H1 (cell line): ENCODE measurements around the gene TEX29.

Experiments
- CHD1 ChIP-seq: IDR thresholded peaks from 2 replicates; pipeline ENCODE4 v1.6.1; 2012; ENCODE audit warnings: low read depth, low read length, improper control_type of control experiment
- HDAC6 ChIP-seq: IDR thresholded peaks from one replicate; pipeline ENCODE4 v1.7.1; 2012; ENCODE audit warnings: low read depth, mild to moderate bottlenecking, inconsistent platforms, low read length, moderate library complexity
- MAFK ChIP-seq: IDR thresholded peaks from 2 replicates; pipeline ENCODE4 v1.6.1; 2012; ENCODE audit warnings: low read depth, mild to moderate bottlenecking, improper control_type of control experiment, low read length
- POLR2A ChIP-seq, 2 experiments: IDR thresholded peaks; 1 replicate in 1 of 2; 2 replicates in 1 of 2; pipeline ENCODE4 v1.6.1; 2011; ENCODE audit warnings: low read depth in 2 of 2, low read length in 2 of 2, mild to moderate bottlenecking in 2 of 2; ENCODE audit errors: control extremely low read depth in 1 of 2
- RAD21 ChIP-seq, 2 experiments: IDR thresholded peaks in 1 of 2; conservative IDR thresholded peaks in 1 of 2; 2 replicates each; pipeline ENCODE4 v1.6.1; 2011; ENCODE audit warnings: low read depth in 2 of 2, low read length in 2 of 2, improper control_type of control experiment in 1 of 2, inconsistent platforms in 1 of 2, mild to moderate bottlenecking in 1 of 2, moderate library complexity in 1 of 2
- RNF2 ChIP-seq: fragments of 200-900, 300-1000 bp; sonication (generic); IDR thresholded peaks from 2 replicates; pipeline ENCODE4 v1.7.1; 2016; ENCODE audit warnings: borderline replicate concordance, low read depth, mild to moderate bottlenecking, antibody characterized with exemption, low read length; ENCODE audit not compliant: poor library complexity, severe bottlenecking; ENCODE audit errors: missing control alignments
- SIN3A ChIP-seq, 2 experiments: IDR thresholded peaks in 1 of 2; conservative IDR thresholded peaks in 1 of 2; 2 replicates each; pipeline ENCODE4 v1.6.1; 2011 to 2012; ENCODE audit warnings: low read length in 2 of 2, improper control_type of control experiment in 1 of 2, low read depth in 1 of 2, mild to moderate bottlenecking in 1 of 2
- SP1 ChIP-seq: IDR thresholded peaks from 2 replicates; pipeline ENCODE4 v1.6.1; 2011; ENCODE audit warnings: low read depth, low read length
- YY1 ChIP-seq: IDR thresholded peaks from 2 replicates; pipeline ENCODE4 v1.6.1; 2011; ENCODE audit warnings: low read depth, mild to moderate bottlenecking, low read length
- ZNF274 ChIP-seq: IDR thresholded peaks from 2 replicates; pipeline ENCODE4 v1.7.0; 2012; ENCODE audit warnings: low read length, borderline replicate concordance; ENCODE audit errors: extremely low read depth
- TF ChIP-seq, protein P1 (sequence below), 3 experiments: IDR thresholded peaks; 1 replicate in 2 of 3; 2 replicates in 1 of 3; pipeline versions ENCODE4 v1.5.1 to v1.6.1; 2011; ENCODE audit warnings: low read length in 3 of 3, mild to moderate bottlenecking in 3 of 3, inconsistent platforms in 2 of 3, low read depth in 1 of 3, moderate library complexity in 1 of 3; ENCODE audit not compliant: insufficient read depth in 1 of 3; ENCODE audit errors: control extremely low read depth in 1 of 3
- TF ChIP-seq, protein P2 (sequence below): IDR thresholded peaks from 2 replicates; pipeline ENCODE4 v1.6.1; 2011; ENCODE audit warnings: low read length, improper control_type of control experiment

DNA sequence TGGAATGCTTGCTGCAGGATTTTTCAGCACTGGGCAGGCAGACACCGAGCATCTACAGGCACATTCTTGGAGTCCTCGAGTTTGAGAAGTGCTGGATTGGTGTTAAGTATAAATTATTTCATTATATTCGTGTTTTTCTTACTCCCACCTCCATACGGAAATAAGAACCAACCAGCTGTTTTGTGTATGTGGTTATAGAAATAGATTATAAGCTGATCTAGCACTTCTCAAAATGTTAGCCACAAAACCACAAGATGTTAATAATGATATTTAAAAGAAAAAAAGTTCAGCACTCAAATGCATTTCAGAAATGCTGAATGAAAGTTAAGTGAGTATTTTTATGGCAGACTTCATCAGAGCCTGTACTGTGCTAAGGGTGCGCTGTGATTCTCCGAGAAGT is 24.0 kb upstream of the TEX29 start:
- no peak for TF ChIP-seq SIN3A (conservative IDR thresholded peaks at IDR 0.05 in 1 of 2, IDR thresholded peaks at IDR 0.05 in 1 of 2; ENCODE audit: low read depth in 1 of 2, low read length in 2 of 2)
- TF ChIP-seq, protein P1, sequence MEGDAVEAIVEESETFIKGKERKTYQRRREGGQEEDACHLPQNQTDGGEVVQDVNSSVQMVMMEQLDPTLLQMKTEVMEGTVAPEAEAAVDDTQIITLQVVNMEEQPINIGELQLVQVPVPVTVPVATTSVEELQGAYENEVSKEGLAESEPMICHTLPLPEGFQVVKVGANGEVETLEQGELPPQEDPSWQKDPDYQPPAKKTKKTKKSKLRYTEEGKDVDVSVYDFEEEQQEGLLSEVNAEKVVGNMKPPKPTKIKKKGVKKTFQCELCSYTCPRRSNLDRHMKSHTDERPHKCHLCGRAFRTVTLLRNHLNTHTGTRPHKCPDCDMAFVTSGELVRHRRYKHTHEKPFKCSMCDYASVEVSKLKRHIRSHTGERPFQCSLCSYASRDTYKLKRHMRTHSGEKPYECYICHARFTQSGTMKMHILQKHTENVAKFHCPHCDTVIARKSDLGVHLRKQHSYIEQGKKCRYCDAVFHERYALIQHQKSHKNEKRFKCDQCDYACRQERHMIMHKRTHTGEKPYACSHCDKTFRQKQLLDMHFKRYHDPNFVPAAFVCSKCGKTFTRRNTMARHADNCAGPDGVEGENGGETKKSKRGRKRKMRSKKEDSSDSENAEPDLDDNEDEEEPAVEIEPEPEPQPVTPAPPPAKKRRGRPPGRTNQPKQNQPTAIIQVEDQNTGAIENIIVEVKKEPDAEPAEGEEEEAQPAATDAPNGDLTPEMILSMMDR (IDR thresholded peaks at IDR 0.05; ENCODE audit: control extremely low read depth in 1 of 3, insufficient read depth in 1 of 3, low read depth in 1 of 3, low read length in 3 of 3): no peak
- no peak for TF ChIP-seq MAFK
- no peak for TF ChIP-seq HDAC6
- no peak for TF ChIP-seq RNF2
- no peak for TF ChIP-seq YY1
- TF ChIP-seq ZNF274: no peak
- TF ChIP-seq CHD1: no peak
- no peak for TF ChIP-seq RAD21 (IDR thresholded peaks at IDR 0.05 in 1 of 2, conservative IDR thresholded peaks at IDR 0.05 in 1 of 2; ENCODE audit: low read depth in 2 of 2, low read length in 2 of 2)
- no peak for TF ChIP-seq POLR2A (IDR thresholded peaks at IDR 0.05; ENCODE audit: control extremely low read depth in 1 of 2, low read depth in 2 of 2, low read length in 2 of 2)
- TF ChIP-seq SP1: no peak
- TF ChIP-seq, protein P2, sequence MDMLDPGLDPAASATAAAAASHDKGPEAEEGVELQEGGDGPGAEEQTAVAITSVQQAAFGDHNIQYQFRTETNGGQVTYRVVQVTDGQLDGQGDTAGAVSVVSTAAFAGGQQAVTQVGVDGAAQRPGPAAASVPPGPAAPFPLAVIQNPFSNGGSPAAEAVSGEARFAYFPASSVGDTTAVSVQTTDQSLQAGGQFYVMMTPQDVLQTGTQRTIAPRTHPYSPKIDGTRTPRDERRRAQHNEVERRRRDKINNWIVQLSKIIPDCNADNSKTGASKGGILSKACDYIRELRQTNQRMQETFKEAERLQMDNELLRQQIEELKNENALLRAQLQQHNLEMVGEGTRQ: no peak
